22Rv1 (cell line): ENCODE results near the gene RFX6.

Experiments used
- ZFX ChIP-seq: fragments of 450-650 bp; IDR thresholded peaks from 2 replicates; pipeline ENCODE4 v1.6.1; 2017; ENCODE audit warnings: antibody characterized with exemption, borderline replicate concordance
- TF ChIP-seq, protein P1 (sequence below): fragments of 450-650 bp; IDR thresholded peaks from 2 replicates; pipeline ENCODE4 v1.5.1; 2017; ENCODE audit warnings: mild to moderate bottlenecking

DNA sequence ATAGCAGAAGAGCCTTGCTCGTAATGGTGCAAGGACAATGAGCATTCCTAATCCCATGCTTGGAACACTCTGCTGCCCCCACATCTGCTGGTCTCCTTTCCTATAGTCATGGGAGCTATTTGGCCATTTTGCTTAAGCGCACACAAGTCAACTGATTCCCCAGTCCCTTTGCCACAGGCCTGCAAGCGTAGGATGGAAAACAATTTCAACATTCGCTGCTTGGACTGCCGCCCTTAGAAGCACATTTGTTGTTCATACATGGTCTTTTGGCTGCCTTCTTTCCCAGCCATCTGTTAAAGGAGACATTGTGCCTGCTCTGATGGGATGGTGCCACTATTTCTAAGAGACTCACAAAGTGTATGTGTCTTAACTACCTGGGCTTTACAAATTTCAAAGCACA is 96.9 kb downstream of the RFX6 start:
- TF ChIP-seq, protein P1, sequence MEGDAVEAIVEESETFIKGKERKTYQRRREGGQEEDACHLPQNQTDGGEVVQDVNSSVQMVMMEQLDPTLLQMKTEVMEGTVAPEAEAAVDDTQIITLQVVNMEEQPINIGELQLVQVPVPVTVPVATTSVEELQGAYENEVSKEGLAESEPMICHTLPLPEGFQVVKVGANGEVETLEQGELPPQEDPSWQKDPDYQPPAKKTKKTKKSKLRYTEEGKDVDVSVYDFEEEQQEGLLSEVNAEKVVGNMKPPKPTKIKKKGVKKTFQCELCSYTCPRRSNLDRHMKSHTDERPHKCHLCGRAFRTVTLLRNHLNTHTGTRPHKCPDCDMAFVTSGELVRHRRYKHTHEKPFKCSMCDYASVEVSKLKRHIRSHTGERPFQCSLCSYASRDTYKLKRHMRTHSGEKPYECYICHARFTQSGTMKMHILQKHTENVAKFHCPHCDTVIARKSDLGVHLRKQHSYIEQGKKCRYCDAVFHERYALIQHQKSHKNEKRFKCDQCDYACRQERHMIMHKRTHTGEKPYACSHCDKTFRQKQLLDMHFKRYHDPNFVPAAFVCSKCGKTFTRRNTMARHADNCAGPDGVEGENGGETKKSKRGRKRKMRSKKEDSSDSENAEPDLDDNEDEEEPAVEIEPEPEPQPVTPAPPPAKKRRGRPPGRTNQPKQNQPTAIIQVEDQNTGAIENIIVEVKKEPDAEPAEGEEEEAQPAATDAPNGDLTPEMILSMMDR: no peak
- no peak for TF ChIP-seq ZFX
